Activated T-cell treated with anti-CD3 and anti-CD28 coated beads for 1 hour (primary cell): ENCODE results near the gene MALT1.

Experiments
- DNase-seq: peaks from one replicate; pipeline ENCODE4 v3.0.0-alpha.2; 2020; ENCODE audit warnings: low read depth

Gene MALT1

DNA sequence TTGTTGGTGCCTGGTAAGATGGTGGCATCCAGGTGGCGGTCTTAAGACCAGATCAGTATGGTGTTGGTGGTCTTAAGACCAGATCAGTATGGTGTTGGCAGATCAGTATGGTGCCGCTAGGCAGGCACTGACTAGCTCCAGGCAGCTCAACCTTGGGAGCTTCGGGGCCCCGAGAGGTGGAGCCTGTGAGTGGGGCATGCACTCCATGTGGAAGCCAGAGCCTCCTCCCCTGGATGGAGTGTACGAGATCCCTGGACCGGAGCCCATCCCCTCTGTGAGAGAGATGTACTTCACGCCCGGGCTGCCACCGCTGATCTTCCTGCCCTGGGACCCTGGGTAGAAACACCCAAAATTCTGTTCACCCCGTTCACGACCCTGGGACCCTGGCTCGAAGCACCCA lies 19.0 kb downstream of the MALT1 start:
- DNase-seq: no peak

DNA sequence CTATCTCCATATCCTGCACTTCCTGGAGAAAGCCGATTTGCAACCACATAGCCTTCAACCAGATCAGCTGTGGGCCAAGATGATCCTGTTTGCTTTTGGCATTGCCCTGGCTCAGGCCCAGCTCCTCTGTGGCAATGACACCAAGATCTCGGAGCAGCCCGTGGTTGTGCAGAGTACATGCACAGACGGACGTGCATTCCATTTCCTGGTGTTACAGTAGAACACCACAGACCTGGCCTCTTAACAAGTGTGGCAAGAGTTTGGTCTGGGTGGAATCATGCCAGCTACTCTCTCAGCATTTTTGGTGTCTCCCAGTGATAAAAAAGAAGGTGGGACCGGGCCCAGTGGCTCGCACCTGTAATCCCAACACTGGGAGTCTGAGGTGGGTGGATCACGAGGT lies 20.0 kb downstream of the MALT1 start:
- no peak for DNase-seq

DNA sequence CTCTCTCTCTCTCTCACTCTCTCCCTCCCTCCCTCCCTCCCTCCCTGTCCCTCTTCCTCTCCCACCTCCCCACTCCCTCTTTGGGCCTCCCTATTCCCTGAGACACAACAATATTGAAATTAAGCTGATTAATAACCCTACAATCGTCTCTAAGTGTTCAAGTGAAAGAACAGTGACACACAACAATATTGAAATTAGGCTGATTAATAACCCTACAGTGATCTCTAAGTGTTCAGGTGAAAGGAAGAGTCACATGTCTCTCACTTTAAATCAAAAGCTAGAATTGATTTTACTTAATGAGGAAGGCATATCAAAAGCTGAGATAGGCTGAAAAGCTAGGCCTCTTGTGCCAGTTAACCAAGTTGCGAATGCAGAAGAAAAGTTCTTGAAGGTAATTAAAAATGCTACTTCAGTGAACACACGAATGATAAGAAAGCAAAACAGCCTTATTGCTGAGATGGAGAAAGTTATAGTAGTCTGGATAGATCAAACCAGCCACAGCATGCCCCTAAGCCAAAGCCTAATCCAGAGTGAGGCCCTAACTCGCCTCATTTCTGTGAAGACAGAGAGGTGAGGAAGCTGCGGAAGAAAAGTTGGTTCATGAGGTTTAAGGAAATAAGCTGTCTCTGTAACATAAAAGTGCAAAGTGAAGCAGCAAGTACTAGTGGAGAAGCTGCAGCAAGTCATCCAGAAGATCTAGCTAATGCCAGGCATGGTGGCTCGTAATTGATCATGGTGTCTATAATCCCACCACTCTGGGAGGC lies 21.3 kb downstream of the MALT1 start:
- DNase-seq: no peak

DNA sequence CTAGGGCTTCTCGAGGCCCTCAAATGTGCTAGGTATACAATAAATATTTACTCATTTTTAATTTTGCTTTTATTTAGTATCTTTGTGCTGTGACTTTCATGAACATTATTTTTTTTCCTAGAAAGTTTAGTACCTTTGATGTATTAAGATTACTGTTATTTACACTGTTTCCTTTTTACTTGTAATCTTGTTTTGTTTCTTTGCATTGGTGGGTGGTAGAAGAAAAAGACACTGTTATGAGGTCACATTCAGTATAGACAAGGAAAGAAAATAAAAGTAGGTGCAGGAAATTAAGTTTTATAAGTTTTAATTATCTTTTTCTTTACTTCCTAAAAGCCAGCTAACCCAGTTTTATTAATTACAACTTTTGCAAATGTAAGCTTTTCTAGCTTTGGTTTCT lies 23.0 kb downstream of the MALT1 start:
- DNase-seq: no peak

DNA sequence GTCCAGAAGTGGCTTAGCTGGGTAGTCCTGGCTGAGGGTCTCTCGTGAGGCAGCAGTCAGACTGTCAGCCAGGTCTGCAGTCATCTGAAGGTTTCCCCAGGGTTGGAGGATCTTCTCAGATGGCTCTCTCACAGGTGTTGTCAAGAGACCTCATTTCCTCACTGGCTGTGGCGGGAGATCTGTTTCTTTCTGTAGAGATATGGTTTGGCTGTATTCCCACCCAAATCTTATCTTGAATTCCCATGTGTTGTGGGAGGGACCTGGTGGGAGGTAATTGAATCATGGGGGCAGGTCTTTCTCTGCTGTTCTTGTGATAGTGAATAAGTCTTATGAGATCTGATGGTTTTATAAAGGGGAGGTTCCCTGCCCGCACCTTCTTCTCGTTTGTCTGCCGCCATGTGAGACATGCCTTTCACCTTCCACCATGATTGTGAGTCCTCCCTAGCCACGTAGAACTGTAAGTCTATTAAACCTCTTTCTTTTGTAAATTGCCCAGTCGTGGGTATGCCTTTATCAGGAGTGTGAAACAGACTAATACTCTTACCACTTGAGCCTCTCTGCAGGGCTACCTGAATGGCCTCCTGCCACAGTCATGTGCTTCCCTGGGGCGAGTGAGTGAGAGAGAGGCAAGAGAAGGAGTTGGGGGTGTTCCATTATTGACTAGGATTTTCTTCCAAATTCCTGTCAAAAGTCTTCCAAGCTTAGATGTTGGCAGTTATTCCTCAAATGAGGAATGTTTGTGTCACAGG lies 23.6 kb downstream of the MALT1 start:
- DNase-seq: no peak

DNA sequence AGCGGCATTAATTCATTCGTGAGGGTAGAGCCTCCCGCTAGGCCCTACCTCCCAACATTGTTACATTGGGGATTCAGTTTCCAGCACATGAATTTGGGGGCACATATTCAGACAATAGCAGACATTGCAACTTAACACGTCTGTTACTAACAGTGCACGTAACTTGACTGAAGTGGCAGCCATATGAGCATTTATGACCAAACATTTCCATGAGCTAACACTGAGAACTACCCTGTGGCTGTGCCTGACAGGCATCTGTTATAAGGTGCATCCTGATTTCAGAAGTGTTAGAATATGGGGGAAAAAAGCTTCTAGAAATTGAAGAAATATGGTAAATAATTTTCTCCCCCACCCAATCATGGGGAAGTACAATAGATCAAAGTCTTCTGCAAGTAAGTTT lies 24.5 kb downstream of the MALT1 start:
- no peak for DNase-seq

DNA sequence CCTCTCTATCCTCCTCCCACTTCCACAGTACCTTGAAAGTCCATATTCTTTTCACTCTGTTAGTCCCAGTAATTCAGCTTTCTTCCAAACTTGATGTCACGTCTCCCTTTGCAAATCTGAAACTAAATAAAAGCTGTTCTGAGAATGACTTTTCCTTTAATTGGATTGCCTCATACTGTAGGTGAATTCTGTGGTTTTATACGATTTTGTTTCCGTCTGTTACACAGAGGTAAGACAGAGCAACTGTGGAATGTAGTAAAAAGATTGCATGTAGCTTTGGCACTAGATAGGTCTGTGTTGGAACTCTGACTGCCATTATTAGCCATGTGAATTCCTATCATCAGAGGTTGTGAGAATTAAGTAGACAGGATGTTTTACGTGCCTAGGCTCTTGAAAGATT lies 25.9 kb downstream of the MALT1 start:
- no peak for DNase-seq

DNA sequence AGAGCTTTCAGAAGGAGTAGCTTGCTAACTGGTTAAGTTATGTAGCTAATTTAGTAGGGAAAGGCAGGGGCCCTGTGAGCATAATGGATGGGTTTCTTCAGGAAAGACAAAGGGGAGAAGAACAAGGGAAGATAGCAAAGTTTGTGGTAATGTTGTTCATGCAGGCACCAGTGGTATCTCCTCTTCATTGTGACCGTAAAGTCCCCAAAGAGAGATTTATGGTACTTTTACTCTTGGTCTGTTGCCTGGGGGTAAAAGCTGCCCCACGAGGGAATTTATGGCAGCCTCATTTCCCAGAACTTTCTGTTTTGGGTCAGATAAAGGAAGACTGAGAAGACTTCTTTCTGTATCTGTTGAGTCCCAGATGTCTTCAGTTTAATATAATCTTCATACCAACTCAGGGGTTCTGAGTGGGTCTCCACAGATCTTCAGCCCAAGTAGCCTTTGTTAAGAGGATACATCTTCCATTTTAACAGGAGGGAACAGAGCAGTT lies 27.5 kb downstream of the MALT1 start:
- DNase-seq: no peak

DNA sequence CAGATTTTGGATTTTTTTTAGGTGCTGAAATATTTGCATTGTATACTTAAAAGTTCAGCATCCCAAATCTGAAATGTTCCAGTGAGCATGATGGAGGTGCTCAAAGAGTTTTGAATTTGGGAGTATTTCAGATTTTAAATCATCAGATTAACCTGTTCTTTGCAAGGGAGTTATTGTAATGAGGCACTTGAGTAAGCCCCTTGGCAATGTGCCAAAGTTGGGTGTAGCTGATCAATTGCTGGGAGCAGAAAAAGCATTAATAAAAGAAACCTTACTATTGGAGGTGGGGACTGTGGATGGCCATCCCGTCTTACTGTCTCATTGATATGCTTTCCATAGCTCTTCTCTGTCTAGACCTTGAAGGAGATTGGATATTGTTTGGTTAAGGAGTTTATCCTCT lies 28.3 kb downstream of the MALT1 start:
- DNase-seq: no peak

DNA sequence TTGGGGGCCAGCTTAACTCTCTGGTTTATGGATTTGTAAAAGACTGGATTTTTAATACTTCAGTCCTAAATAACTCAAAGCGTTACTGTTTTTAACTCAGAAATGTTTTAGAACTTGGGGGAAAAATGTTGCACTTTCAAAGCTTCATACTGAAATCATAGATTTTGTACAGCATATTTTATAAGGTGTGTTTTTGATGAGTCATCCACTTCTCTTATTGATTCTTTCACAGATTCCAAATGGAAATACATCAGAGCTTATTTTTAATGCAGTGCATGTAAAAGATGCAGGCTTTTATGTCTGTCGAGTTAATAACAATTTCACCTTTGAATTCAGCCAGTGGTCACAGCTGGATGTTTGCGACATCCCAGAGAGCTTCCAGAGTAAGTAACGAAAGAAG lies 28.9 kb downstream of the MALT1 start:
- DNase-seq: no peak

DNA sequence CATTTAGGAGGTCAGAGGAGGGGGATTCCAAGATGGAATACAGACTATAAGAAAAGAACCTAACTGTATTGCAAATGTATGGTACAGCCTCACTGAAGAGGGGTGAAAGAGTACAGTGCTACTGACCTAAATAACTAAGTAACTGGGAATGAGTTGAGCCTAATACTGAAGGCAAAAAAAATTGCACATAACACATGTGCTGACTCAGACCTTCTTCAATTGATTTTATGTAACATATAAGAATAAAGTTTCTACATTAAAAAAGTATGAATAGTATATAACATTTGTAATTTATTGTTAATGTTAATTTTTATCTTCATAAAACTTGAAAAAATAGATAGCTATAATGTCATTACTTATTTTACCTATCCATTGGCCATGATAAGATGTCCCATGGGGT lies 41.7 kb downstream of the MALT1 start:
- no peak for DNase-seq

DNA sequence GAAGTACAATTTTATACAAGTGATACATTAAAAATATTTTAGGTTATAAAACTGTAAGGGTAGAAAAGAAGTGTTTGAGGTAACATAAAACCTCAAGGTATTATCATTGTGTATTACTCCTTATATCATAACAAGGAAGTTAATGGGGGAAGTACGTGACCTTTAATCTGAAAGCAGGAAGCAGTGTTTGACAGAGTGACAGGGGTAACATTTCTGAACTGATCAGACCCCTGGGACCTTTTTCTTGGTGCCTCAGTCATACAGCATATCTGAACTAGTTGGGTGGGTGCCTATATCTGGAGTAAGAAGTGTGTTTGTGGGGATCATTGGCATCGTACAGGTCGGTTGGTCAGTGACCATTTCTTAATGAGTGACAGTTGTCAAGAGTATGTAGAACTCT lies 43.0 kb downstream of the MALT1 start:
- no peak for DNase-seq

DNA sequence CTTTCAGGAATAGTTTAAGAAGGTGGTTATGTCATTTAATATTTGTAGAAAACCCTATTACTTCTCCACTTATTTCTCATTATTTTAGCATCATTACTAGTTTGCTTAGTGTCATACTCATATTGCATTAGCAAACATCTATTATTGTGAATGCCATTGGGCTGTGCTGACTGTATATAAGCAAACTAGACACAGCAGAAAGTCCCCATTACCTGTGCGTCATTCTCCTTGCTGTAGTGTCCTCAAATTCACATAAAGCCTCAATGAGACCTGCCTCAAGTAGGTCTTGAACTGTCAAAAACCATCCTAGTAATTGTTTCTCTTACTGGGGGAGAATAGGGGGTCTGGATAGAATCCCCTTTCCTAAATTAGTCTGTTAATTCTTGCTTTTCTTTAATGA lies 43.6 kb downstream of the MALT1 start:
- no peak for DNase-seq

DNA sequence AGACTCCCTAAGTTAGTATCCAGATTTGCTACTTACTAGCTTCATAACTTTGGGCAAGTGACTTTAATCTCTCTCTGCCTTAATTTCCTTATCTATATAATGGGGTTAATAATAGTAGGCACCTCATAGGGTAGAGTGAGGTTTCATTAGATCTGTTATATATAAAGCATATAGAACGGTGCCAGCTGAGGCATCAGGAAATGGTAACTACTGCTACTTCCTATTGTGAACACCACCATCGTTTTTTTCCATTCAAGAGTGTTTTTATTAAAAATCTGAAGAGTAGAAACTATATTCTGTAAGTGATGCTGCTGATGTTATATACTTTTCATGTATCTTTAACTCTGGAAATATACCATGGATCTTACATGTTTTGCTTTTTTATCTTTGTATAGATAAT lies 44.3 kb downstream of the MALT1 start:
- DNase-seq: no peak

DNA sequence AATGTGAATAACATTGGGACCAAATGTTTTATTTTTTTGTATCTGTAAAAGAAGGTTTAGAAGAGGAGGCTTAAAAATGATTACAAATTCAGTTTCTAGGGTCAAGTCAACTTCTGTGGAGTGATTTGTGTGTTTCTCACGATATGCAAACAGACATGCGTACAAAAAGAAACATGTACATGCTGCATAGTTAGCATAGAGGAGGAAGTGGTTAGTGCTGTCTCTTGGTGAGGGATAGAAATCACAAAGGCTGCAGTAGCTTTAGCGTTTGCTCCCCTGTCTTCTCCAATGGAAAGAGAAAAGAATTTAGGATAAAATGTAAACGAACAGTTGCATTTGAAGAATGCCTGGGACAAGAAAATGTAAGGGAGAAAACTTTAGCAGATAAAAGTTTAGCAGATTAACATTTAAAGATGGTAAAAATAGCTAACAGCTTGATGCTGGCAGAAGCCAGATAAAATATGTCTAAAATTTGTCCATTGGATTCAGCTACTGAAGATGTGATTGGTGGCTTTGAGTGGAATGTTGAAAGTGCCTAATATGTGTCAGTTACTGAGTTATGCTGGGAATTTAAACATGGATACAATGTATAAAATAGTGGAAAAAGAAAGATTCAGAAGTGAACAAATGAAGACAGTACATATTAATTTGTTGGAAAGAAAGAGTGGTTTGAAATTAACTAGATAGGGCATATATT lies 44.9 kb downstream of the MALT1 start:
- DNase-seq: no peak

DNA sequence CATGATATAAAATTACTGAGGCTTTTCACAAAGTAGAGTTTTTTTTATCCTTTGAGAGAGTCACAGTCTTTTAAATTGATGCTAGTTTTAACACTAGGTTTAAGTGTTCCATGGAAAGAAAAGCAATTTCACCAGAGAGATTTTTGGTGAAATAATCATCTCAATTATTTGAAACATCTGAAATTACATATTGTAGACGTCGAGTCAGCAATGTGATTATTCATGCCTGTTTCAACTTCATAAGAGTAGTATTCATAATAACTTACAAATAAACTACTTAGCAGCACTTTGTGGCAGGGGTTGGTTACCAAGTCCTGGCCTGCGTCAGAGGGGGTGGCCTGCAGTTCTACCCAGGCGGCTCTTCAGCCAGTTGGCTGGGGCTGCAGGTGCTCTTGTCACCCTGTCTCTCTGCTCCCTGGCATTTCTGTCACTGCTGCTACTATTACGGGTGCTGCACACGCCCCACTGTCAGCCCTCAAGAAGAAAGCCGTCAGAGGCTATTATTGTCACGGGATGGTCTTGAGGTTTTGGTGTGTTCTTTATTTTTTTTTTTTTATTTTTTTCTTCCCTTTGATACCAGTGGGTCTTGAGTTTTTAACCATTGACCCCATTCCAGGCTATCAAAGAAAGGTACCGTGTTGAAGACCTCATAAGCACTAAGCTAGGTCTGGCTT lies 50.4 kb downstream of the MALT1 start:
- DNase-seq: no peak

DNA sequence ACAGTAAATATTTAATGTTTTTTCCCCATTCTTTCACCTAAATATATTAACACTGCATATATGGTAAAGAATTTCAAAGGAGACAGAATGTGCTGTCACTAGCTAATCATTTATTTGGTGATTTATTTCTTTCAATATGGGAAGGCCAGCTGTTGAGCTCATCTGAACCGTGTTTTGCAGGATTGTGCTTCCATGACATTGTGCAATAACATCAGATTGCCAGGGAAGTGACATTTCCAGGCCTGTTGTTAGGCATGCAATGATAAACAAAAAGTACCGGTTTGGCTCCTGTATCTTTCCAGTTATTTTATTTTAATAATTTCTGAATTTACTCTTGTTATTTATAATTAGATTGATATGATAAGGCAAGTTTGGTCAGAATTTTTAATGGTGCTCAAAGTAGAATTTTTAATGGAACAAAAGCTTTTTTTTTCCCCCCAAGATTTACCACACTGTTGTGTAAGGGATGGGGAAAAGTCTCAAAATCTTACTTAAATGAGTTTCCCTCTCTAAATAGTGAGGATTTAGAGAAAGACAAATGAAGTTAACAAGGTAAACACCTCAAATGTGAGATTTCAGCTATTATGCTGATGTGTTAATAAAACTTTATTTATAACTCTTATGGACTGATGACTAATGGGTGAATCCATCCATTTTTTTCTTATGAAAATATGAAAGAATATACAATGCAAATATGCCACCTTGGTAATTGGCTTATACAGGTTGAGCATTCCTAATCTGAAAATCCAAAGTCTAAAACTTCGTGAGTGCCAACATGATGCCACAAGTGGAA lies 52.7 kb downstream of the MALT1 start:
- no peak for DNase-seq

DNA sequence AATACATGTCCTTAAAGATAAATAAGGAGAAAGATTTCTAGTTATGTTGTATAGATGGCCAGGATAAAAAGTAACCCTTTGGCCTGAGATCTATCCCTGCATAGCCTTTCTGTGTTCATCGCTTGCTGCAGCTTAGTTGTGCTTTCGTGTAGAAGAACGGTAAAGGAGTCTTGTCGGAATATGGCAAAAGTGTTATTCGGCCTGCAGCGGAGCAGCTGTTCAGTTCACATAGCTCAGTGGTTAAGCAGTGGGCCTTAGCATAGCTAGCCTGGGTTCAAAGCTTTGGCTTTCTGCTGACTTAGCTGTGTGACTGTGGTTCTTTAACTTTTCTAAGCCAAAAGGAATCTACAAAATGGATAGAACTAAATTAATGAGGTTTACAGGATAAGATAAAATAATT lies 55.4 kb downstream of the MALT1 start:
- no peak for DNase-seq

DNA sequence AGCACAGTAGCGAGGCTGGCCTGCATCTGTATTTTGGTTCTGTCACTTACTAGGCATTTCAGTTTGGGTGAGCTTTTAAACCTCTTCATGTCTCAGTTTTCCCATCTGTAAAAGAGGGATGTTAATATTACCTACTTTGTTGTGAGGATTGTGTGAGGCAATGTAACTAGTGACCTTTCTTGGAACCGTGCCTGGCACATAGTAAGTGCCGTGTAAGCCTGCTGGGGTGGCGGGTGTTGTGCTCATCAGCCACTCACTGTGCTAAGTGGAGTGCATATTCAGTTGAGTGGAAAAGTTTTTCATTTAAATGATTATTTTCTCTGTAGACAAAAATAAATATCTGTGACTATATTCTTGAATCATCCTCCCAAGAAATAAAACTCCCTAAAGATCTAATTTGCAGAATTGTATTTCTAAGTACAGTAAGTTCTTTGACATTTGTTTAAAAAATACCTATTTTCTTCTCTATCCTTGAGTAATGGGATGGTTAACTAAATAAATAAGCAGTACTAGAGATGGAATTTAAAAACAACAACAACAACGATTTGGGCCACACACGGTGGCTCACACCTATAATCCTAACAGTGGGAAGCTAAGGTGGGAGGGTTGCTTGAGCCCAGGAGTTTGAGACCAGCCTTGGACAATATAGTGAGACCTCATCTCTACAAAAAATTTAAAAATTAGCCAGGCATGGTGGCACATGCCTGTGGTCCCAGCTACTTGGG lies 56.7 kb downstream of the MALT1 start:
- DNase-seq: no peak

DNA sequence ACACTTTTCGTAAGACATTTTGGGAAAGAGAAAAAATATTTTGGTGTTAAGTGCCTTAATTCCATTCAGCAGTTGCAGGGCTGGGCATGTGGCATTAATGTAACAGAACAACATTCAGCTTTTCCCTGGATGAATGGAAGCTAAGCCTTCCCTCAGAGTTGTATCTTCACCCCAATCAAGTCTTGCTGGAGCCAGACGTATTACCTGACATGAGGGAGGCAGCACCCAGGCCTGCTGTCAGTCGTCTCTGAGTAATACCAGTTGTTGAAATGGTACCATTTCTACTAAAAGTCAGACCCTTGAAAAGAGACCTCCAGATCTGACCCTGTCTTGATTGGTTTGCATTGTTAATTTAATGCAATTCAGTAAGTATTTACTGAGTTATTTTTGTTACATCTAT lies 57.5 kb downstream of the MALT1 start:
- DNase-seq: no peak

DNA sequence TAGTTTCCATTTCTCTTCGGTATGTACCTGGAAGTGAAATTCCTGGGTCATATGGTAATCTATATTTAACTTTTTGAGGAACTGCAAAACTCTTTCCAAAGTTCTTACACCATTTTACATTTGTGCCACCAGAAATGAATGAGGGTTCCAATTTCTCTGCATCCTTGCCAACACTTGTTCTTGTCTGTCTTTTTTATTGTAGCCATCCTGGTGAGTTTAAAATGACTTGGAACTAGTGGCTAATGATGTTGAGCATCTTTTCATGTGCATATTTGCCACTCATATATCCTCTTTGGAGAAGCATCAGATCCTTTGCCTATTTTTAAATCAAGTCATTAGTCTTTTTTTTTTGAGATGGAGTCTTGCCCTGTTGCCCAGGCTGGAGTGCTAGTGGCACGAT lies 59.4 kb downstream of the MALT1 start:
- DNase-seq: no peak
